ENCODE data around the gene MPIG6B. TPM values are rescaled to one million over a fixed set of nuclear protein-coding genes. Genes with fewer than 3 reads are reported as not detected.

The MPIG6B gene
- total and polyA plus RNA-seq, 7 donors: 0.04 to 0.37 (median 0.15) TPM; not detected in 2

DNA sequence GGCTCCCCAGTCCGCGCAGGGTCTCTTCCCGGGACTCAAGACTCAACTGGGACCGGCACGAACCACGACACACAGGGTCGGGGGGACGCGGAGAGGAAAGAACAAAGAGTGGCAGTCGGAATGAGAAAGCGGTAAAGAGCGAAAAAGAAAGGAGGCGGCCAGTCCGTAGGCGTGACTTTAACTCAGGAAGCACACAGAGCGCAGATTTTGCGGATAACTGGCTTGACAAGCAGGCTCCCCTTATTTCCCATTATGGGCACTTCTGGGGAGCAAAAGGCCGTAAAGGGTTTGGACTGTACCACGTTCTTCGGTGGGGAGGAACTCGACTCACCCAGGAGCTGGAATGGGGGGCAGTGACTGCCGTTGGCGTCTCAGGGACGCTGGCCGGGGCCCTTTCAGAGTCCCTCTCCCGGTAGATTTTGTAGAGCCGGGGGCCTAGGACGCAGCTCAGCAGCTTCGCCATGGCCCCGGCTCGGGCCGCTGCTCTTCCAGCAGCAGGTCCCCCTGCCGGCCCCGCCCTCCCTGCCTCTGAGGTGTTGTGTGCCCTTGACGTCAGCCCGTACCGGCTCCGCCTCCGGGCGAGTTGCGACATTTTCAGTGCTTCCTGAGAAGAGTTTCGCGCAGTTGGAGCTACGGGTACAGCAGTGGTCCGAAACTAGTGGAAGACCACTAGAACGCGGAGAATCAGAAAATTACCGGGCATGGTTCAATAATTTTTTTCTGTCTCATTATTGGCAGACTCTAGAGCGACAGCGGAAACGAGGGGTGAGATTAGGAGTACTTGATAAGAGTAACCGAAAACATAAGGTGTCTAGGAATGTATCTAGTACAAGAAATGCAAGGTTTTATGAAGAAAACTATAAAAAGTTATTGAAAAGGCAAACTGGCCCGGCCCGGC, 20.1 kb upstream of the MPIG6B start, which contains the start of gene ABHD16A:
TSS of gene ABHD16A (minus strand) at position 506 of the 898 bp plus-strand sequence. CDS start at position 463, 43 bp downstream.
- Histone ChIP-seq H3K27me3 (ENCODE audit: insufficient read depth in 3 of 3, low read length in 2 of 3) (no peaks in the 10 kb centered on the region), H3K4me1 (peaks cover 28% of the 10 kb centered on the region), H3K36me3 (ENCODE audit: insufficient read depth in 1 of 2, low read depth in 1 of 2) (peaks cover 0 to 34% of the 10 kb centered on the region in 2 donors), H3K4me3 (peak within 1 kb of the TSS; percentile 78), H3K27ac (peak within 1 kb of the TSS; percentile 98), H3K9me3 (no peaks in the 10 kb centered on the region)
- ATAC-seq (peak; percentile 96 to 97 (median 96)), DNase-seq (peak; percentile 99)
- intact Hi-C loops (cut with DNase I): no loop called here
- 1% methylated on average over 54 of the region's 54 CpGs for WGBS, 3 donors
- TF ChIP-seq, protein P1, sequence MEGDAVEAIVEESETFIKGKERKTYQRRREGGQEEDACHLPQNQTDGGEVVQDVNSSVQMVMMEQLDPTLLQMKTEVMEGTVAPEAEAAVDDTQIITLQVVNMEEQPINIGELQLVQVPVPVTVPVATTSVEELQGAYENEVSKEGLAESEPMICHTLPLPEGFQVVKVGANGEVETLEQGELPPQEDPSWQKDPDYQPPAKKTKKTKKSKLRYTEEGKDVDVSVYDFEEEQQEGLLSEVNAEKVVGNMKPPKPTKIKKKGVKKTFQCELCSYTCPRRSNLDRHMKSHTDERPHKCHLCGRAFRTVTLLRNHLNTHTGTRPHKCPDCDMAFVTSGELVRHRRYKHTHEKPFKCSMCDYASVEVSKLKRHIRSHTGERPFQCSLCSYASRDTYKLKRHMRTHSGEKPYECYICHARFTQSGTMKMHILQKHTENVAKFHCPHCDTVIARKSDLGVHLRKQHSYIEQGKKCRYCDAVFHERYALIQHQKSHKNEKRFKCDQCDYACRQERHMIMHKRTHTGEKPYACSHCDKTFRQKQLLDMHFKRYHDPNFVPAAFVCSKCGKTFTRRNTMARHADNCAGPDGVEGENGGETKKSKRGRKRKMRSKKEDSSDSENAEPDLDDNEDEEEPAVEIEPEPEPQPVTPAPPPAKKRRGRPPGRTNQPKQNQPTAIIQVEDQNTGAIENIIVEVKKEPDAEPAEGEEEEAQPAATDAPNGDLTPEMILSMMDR (IDR thresholded peaks at IDR 0.05): peak; percentile 9

DNA sequence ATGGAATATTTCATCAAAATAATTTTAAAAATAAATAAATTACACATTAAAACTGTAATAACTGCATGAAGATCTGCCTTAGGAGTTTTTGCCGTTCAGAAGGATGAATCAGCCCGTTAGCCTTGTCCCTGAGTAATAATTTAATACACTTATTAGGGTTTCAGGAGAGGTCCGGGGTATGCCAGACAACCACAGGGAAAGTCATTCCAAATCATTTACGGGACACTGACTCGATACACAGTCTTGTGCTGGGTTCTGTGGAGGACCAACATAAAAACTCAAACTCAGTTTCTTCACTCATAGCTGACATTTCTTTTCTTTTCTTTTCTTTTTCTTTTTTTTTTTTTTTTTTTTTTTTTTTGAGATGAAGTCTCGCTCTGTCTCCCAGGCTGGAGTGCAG, 17.2 kb upstream of the MPIG6B start:
- peaks cover 0 to 6% of the 10 kb centered on the region in 2 donors for H3K36me3 ChIP-seq (ENCODE audit: insufficient read depth in 1 of 2, low read depth in 1 of 2)
- no peaks in the 10 kb centered on the region for H3K9me3 ChIP-seq
- H3K4me3 ChIP-seq: no peak overlapping the region
- H3K4me1 ChIP-seq: peaks cover 18% of the 10 kb centered on the region
- WGBS, 3 donors: 82 to 90% (median 87%) methylated on average over 6 of the region's 6 CpGs
- TF ChIP-seq, protein P1 (IDR thresholded peaks at IDR 0.05): no peak
- intact Hi-C loops (cut with DNase I): no loop called here
- no peak for DNase-seq
- no peak overlapping the region for H3K27ac ChIP-seq
- no peaks in the 10 kb centered on the region for H3K27me3 ChIP-seq (ENCODE audit: insufficient read depth in 3 of 3, low read length in 2 of 3)
- ATAC-seq: no peak

DNA sequence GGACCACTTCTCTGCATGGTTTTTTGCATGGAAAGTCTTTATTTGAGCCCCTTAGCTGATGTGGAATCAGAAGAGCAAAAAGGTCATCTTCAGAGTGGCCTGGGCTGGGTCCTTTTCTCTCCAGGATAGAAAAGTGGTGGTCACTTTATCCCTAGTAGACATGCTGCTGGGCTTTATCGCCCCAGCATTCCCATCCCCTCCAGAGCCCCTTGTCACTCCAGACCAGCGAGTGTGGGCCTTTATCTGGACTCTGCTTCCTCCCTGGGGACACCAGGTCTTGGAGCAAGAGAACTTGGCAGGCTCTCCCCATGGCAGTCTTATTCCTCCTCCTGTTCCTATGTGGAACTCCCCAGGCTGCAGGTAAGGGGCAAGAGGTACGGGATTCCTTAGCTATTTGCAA, 16.6 kb upstream of the MPIG6B start, which contains the start of gene LY6G6F:
TSS of gene LY6G6F (plus strand) at position 268 of the 400 bp plus-strand sequence. CDS start at position 309, 41 bp downstream.
- TF ChIP-seq, protein P1 (IDR thresholded peaks at IDR 0.05): no peak
- Histone ChIP-seq H3K9me3 (no peaks in the 10 kb centered on the region), H3K27me3 (ENCODE audit: insufficient read depth in 3 of 3, low read length in 2 of 3) (no peaks in the 10 kb centered on the region), H3K4me1 (peaks cover 12% of the 10 kb centered on the region), H3K27ac (no peak within 1 kb of the TSS), H3K4me3 (no peak within 1 kb of the TSS), H3K36me3 (ENCODE audit: insufficient read depth in 1 of 2, low read depth in 1 of 2) (no peaks in the 10 kb centered on the region)
- intact Hi-C loops (cut with DNase I): no loop called here
- 32 to 57% (median 46%) methylated on average over 3 of the region's 3 CpGs for WGBS, 3 donors
- ATAC-seq (no peak), DNase-seq (no peak)

DNA sequence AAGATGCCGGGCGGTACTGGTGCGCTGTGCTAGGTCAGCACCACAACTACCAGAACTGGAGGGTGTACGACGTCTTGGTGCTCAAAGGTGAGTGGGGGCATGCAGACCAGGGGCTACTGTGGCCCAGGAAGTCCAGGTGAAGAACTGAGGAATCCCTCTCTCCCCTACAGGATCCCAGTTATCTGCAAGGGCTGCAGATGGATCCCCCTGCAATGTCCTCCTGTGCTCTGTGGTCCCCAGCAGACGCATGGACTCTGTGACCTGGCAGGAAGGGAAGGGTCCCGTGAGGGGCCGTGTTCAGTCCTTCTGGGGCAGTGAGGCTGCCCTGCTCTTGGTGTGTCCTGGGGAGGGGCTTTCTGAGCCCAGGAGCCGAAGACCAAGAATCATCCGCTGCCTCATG, 15.5 kb upstream of the MPIG6B start:
- ATAC-seq (no peak), DNase-seq (no peak)
- TF ChIP-seq, protein P1 (IDR thresholded peaks at IDR 0.05): no peak
- no peaks in the 10 kb centered on the region for H3K36me3 ChIP-seq (ENCODE audit: insufficient read depth in 1 of 2, low read depth in 1 of 2)
- H3K9me3 ChIP-seq: no peaks in the 10 kb centered on the region
- 82 to 89% (median 88%) methylated on average over 10 of the region's 10 CpGs for WGBS, 3 donors
- intact Hi-C loops (cut with DNase I): no loop called here
- no peak overlapping the region for H3K27ac ChIP-seq
- no peaks in the 10 kb centered on the region for H3K27me3 ChIP-seq (ENCODE audit: insufficient read depth in 3 of 3, low read length in 2 of 3)
- no peak overlapping the region for H3K4me3 ChIP-seq
- H3K4me1 ChIP-seq: peaks cover 5% of the 10 kb centered on the region
